OCI-LY7 (cell line): ENCODE measurements around the gene CLCF1.

Source experiments
- EZH2phosphoT487 ChIP-seq: fragments of 200-600 bp; sonication (generic); IDR thresholded peaks from 2 replicates; pipeline ENCODE4 v1.6.1; 2018; ENCODE audit warnings: low read depth, borderline replicate concordance, mild to moderate bottlenecking, mixed run types, antibody characterized with exemption, low read length, moderate library complexity, mixed read lengths
- TF ChIP-seq, protein P1 (sequence below): fragments of 200-600 bp; sonication (generic); conservative IDR thresholded peaks from 2 replicates; pipeline ENCODE4 v1.5.1; 2014; ENCODE audit warnings: mild to moderate bottlenecking, antibody characterized with exemption, low read length, moderate library complexity, mixed read lengths

DNA sequence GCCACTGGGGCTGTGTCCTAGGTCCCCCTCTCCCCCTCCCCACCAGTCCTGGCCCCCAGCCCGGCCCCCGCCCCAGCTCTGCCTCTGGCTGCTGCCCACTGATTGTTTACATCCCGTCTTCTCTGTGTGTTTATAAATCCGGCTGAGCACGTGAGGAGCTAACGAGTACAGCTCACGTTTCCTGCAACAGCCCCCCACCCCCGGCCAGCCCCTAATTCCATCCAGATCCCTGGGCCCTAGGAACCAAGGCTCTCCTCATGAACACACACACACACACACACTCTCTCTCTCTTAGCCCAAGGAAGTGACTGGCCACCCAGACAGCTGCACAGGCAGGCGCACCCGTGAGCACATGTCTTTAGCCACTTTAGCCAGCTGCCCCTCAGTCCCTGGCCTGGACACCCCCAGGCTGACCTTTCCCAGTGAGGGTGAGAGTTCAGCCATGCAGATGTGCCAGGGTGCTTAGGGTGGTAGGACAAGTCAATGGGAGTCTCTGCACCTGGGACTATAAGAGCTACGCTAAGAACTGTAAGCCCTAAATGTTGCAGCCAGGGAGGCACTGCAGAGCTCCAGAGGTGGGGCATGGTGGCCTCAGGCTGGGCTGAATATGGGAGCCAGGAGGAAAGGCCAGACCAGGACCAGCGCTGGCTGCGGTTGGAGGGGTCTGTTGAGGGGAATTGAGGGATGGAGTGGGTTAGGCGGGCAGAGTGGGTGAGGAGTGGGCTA lies 2.9 kb downstream of the CLCF1 start:
- TF ChIP-seq, protein P1, sequence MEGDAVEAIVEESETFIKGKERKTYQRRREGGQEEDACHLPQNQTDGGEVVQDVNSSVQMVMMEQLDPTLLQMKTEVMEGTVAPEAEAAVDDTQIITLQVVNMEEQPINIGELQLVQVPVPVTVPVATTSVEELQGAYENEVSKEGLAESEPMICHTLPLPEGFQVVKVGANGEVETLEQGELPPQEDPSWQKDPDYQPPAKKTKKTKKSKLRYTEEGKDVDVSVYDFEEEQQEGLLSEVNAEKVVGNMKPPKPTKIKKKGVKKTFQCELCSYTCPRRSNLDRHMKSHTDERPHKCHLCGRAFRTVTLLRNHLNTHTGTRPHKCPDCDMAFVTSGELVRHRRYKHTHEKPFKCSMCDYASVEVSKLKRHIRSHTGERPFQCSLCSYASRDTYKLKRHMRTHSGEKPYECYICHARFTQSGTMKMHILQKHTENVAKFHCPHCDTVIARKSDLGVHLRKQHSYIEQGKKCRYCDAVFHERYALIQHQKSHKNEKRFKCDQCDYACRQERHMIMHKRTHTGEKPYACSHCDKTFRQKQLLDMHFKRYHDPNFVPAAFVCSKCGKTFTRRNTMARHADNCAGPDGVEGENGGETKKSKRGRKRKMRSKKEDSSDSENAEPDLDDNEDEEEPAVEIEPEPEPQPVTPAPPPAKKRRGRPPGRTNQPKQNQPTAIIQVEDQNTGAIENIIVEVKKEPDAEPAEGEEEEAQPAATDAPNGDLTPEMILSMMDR = no peak
- TF ChIP-seq EZH2phosphoT487 = no peak
